Germinal center (tissue), 1 donor: ENCODE measurements around the gene RAET1E.
"Not testable (repeated sequence)": the region's sequence is repeated elsewhere in the genome, so short reads cannot be mapped to it uniquely, and the experiment has no call there.

Experiments
- DNase-seq: peaks from one replicate; pipeline ENCODE4 v3.0.0; 2012; ENCODE audit warnings: mixed read lengths, low spot score

RAET1E gene

DNA sequence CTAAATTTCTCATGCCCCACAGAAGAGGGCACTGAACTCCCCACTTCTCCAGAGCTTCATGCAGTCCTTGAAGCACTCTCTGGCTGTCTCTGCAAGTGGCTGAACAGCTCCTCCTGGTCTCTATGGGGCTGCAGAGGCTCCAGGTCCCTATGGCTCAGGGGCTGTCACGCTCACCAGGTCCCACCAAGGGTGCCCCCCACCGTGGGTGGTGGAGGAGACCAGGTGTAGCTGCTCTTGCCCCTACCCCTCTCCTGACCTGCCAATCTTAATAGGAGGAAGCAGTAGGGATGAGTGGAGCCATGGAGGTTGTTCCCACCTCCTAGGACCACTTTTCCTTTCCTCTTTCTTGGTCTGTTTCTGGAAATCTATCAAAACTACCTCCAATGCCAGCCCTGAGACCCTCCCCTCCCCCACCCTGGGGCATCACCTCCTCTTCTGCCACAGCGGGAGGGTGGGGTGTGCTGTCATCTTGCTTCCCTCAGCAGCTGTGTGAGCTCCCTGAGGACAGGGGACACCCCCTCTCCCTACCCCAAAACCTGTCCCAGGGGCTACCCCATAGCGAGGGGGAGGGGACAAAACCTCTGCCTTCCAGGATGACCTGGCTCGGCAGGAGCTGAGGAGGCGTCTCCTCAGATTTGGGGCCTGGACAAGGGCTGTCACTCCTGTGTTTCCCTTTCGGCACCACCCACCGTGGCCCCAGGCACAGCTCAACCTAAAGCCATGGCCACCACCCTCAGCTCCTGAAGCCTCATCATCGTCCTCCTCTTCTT lies 12.0 kb upstream of the RAET1E start:
- no peak for DNase-seq

DNA sequence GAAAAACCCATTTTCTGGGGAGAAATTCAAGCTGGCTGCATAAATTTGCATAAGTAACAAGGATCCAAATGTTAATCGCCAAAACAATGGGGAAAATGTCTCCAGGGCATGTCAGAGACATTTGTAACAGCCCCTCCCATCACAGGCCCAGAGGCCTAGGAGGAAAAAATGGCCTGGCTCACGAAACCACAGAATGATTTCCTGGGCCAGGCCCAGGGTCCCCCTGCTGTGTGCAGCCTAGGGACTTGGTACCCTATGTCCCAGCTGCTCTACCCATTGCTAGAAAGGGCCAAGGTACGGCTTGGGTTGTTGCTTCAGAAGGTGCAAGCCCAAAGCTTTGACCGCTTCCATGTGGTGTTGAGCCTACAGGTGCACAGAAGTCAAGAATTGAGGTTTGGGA lies 10.6 kb upstream of the RAET1E start:
- not testable (repeated sequence) for DNase-seq

DNA sequence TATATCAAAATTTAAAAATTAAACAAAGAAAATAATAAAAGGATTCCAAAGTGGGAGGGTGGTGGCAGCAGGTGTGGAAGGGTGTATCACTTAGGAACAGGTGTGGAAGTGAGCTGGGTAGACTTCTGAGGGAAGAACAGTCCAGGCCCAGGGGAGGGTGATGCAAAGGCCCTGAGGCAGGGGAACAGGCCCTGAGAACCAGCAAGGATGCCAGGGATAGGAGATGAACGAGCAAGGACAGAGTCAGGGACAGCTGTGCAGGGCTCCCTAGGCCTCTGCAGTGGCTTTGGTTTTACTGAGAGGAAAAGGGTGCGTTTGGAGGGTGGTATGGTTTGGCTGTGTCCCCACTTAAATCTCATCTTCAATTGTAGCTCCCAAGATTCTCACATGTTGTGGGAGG lies 9.4 kb upstream of the RAET1E start:
- DNase-seq = no peak

DNA sequence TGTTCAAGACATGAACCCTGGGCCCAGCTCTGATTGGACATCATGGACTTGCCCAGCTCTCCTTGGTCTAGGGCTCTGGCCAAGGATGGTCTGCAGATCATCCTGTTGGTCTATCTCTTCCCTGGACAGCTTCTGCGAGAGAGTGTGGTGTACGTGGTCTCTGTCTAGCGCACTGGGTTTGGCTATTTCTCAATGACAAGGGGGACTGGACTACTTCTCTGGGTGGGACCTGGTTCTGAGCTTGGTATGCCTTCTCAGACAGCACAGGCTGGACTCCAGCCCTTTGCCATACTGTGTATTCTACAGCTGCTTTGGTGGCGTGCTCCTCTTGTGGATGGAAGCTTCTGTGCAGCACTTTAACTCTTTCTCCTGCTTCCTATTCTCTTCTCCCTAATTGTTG lies 8.5 kb upstream of the RAET1E start:
- no peak for DNase-seq

DNA sequence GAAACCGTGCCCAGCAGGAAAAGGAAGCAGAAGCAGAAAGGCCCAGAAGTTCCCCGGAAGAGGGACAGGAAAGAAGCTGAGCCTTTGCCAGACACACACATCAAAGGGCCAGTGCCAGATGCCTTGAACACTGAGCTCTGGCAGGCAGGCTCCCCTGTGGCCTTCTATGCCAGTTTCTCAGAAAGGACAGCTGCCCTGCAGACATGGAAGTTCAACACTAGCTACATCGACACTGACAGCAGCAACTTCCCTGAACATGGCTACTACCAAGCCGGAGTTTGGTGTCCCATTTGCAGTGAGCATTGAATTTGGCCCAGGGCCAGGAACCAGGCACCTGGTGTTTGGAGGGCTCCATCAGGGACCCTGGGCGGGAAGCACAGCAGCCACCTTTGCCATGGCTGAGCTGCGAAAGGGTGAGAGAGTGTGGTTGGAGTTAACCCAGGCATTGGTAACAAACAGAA lies 8.0 kb upstream of the RAET1E start:
- DNase-seq = no peak

DNA sequence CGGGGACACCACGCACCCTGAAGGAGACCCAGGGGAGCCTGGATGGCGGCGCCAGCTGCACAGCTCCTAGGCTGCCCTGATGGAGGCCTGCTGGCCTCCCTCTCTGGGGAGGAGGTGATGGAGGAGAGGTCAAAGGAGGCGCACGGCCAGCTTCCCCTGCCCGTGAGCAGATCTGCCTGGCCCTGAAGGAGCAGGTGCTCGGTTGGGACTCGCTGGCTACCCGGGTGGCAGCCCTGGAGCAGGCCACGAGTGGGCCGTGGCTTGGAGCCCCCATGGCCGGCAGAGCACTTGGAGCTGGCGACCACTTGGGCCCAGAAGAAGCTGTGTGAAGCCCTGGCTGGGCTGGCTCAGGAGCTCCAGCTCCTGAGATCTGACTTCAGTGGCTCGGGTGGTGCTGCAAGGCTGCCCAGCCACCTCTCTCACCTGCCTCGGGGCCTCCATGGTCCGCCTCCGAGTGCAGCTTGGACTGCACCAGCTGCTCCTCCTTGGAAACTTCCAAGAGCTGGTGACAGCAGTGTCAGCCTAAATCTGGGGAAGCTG lies 7.5 kb upstream of the RAET1E start:
- DNase-seq = no peak

DNA sequence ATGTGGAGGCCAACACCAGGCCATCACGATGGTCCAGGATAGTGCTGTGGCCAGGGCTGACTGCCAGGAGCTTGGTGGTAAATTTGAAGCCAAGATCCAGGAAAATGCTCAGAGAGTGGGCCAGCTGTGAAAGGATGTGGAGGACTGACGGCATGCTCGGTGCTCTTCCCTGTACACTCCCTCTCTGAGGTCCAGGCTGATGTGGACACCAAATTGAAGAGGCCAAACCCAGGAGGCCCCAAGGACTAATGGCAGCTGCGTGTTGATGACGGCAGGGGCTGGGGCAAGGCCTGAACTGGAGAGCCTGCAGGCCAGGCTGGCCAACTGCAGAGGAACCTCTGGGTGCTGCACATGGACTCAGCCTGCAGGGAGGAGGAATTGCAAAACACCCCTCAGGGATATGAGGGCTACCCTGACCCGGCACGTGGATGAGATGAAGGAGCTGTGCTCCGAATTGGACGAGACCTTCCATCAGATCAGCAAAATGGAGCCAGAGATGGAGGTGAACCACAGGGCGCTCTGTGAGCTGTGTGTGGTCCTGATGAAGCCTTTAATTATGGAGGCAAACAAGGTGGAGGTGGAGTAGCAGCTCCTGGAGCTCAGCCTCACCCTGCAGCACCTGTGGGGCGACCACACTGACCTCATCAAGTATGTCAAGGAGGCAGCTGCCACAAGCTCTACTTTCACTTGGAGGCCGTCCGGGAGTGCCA lies 6.9 kb upstream of the RAET1E start:
- no peak for DNase-seq

DNA sequence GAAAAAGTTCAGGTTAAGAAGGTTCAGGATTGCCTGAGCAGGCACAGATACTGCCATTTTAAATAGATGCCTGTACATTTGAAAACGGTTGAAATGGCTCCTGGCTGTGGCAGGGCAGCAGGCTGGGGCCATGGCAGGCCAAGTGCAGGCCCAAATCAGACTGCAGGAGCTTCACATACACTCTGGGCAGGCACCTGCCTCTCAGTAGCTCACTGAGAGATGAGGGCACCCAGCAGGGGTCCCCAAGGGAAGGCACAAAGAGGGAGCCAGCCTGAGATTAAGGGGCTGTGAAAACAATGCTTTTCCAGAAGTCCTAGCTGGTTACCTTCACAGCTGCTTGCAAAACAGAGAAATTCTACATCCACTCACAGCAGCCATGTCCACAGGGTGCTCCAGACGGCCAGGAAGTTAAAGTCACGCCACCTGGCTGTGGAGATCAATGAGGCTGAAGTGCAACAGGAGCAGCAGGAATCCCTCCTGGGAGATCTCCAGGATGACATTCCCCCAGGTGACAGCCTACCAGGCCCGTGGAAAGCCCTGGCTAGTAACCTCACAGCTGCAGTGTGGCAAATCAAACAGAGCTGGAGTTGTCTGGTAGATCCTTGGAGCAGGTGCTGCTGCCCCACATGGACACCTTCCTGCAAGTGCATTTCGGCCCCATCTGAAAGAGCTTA lies 6.2 kb upstream of the RAET1E start:
- no peak for DNase-seq

DNA sequence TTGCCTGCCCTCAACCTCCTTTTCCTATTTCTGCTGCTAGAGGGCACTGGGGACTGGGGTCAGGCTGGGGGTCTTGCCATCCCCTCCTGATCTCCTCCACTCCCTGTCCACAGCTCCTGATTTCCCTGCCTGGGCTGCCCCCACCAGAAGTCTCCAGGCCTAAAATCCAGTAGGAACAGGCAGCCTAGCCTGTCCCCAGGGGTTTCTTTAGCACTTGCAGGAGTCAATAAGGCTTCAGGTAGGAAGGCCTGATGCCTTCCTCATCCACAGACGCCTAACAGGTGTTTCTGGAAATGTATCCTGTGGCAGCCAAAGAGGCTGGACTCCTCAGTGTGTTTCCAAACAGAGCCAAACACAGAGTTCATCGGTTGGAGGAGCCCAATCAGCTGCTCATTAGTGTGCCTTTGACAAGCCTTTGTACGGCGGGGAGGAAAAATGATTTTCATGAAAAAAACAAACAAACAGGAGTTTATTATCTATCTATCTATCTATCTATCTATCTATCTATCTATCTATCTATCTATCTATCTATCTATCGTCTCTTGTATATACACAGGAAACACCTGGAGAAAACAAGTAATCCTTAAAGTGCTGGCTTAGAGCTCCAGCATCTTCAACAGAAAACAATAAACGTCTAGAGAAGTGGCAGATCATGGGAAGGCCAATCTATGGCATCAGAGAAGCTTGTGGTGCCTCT lies 3.7 kb upstream of the RAET1E start:
- DNase-seq = no peak

DNA sequence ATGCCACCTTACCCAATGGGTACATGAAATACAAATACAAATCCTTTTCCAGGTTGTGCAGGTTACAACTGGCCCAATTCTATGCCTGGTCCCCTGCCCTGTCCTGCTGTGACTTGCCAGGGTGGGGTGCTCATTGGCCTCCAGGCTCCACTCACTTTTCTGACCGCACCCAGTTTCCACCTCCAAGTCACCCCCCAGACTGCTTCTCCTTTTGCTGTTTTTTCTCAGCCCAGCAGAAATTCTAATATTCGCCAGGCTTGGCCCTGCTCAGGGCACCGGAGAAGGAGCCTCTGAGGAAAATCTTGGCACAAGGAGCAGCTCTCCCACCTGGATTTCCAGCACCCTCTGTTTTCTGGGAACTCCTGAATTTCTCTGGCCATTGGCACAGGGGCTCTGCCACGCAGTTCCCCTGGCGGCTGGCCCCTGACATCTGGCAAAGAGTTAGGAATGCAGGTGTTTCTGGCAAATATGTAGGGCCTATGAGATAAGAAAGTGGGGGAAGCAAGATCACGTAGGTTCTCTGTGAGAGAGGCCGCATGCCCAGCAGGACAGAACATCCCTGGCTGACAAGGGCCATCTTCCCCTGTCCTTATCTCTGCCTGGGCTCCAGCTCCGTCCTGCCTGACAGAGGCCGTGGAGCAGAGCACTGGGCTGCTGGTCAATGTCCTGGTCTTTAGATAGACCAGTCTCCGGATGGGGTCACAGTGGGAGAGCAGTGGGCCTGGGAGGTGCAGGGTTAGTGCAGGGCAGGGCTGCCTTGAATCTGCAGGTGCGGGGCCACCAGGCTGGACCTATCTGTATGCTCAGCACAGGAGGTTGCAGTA lies 2.9 kb upstream of the RAET1E start:
- no peak for DNase-seq

DNA sequence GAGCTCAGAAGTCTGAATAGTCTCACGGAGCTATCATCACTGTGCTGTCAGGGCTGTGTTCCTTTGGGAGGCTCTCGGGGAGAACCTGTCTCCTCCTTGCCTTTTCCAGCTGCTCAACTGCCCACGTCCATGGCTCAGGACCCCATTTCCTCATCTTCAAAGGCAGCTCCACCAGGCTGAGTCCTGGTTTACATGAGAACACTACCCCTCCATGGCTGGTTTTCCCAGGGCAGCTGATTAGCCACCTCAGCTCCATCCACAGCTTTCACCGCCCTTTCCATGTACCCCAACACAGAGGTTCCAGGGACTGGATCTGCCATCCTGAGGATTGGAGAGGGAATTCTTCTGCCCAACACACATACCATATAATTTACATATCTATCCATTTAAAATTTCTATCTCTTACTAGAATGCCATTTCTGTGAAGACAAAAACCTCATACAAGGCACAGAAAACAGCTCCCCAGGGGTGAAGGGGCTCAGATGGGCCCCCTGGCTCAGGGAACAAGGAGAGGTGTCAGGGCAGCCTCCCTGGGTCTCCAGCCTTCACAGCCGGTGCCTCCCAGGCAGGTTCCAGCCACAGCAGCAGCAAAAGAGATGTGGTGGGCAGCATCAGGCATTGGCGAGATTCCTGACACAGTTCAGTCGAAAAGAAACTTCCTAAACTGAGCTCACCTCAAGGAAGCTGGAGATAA lies 2.2 kb upstream of the RAET1E start:
- no peak for DNase-seq

DNA sequence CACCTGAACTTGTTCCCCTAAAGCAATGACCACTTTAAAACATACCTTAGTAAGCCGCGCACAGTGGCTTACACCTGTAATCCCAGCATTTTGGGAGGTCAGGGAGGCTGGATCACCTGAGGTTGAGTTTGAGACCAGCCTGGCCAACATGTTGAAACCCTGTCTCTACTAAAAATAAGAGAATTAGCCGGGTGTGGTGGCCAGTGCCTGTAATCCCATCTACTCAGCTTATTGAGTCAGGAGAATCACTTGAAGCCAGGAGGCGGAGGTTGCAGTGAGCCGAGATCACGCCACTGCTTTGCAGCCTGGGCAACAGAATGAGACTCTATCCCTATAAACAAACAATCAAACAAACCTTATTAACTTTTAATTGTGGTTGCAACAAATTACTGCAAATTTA lies 1.6 kb upstream of the RAET1E start:
- DNase-seq = no peak

DNA sequence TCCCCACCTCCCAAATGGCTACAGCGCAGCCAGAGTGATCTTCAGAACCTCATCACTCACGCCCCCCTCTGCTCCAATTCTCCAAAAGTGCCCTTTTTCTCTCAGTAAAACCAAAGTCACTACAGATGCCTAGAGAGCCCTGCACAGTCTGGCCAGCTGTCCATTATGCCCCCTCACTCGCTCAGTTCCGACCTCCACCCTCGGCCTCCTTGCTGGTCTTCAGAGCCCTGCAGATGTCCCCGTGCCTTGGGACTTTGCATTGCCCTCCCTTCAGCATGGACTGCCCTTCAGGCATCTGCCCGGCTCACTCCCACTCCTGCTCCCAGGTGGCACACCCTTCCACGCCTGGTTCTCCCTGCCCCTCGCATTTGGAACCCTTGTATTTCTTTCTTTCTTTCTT lies 1.1 kb upstream of the RAET1E start:
- no peak for DNase-seq

DNA sequence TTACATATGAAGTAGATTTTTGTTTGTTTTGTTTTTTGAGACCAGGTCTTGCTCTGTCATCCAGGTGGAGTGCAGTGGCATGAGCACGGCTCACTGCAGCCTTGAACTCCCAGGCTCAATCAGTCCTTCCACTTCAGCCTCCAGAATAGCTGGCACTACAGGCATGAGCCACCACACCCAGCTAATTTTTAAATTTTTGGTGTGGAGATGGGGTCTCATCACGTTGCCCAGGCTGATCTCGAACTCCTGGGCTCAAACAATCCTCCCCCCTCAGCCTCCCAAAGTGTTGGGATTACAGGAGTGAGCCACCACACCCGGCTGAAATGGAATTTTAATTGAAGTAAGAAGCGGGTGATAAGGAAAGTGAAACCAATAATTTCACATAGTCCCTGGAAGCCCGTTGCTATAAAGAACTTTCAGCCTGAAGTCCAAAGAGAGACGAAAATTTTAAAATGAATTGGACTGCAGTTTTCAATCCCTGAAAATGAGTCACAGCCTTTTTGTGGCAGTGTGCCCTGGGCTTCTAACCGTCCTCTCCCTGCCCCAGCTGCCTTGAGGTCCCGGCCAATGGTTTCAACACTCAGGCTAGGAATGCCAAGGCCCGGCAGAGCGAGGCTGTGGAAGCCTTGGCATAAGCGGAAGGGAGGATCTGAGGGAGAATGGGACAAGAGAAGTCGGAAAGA lies 757 bp downstream of the RAET1E start:
- no peak for DNase-seq

DNA sequence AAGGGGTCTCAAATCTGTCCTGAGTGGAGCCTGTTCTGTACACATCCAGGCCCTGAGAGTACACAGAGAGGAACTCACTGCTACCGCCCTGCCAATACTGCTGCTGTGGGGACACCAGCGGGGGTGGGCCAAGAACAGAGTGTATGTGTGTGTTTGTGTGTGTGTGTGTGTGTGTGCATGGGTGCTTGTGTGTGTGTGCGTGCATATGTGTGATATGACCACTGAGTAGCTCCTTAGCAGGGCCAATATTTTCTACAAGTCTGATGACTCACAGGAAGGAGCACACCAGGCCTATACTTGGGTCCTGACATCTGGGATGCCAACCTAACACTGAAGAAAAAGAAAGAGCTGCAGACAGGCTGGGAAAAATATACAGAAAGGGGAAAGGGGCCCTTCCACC lies 1.4 kb downstream of the RAET1E start:
- no peak for DNase-seq

DNA sequence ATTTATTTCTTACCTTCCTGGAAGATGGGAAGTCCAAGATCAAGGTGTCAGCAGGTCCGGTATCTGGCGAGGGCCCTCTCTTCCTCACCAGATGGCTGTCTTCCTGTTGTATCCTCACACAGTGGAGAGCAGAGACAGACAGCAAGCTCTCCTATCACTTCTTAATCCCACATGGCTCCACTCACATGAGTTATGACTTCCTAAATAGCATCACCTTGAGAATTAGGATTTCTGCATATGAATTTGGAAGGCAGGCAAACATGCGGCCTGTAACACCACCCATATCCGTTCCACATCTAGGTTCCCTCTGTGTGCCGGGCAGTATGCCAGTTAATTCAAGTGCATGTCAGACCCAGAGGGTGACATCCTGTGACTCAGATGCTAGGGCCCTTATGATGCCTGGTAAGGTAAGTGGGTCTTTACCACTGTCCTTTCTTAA lies 2.1 kb downstream of the RAET1E start:
- no peak for DNase-seq

DNA sequence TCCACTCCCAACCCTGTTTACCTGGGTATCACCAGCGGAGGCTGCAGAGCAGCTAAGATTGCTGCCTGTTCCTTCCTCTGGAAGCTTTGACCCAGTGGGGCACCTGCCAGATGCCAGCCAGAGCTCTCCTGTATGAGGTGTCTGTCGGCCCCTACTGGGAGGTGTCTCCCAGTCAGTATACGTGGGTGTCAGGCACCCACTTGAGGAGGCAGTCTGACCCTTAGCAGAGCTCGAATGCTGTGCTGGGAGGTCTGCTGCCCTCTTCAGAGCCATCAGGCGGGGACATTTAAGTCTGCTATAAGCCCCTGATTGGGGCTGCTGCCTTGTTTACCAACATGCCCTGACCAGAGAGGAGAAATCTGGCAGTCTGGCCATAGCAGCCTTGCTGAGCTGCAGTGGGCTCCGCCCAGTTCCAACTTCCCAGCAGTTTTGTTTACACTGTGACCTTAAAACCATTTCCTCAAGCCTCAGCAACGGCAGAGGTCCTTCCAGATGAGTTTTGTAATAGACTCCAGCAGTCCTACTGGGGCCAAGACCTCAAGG lies 2.8 kb downstream of the RAET1E start:
- no peak for DNase-seq

DNA sequence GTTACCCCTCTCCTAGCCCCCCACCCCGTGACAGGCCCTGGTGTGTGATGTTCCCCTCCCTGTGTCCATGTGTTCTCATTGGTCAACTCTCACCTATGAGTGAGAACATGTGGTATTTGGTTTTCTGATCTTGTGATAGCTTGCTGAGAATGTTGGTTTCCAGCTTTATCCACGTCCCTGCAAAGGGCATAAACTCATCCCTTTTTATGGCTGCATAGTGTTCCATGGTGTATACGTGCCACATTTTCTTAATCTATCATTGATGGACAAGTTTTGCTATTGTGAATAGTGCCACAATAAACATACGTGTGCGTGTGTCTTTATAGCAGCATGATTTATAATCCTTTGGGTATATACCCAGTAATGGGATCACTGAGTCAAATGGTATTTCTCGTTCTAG lies 6.0 kb downstream of the RAET1E start:
- not testable (repeated sequence) for DNase-seq

DNA sequence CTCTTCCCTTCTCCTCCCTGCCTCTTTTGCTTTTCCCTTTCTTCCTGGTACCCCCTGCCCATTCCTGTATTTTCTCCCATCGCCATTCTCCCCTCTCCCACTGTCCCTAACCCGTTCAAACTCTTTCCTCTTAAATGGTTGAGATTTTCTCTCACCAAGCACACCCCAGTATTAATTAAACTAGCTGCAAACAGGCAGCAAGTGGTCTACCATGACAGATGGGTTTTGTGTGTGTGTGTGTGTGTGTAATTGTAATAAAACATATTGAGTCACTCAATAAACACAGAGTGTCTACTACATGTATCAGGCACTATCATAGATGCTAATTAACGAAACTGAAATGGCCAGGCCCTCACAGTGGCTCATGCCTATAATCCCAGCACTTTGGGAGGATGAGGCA lies 6.7 kb downstream of the RAET1E start:
- no peak for DNase-seq

DNA sequence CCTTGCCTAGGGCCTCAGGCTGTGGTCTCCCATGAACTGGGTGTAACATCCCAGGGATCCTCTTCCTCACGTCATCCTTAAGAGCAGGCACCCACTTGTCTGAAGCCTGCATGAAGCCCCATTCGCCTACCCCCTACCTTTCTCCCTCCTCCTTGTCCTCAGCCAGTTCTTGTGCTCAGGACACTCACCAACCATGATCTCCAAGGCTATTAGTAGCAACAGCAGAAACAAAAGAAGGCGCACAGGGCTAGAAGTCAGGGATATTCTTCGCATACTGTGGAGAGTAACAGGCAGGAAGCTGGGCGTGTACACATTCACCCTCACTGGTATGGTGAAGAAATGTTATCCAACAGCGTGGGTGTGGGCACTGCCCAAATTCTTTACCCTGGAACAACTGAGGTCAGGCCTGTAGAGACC lies 7.3 kb downstream of the RAET1E start:
- DNase-seq = no peak
